GM12878 (cell line): ENCODE results near the gene LGALS3BP. TPM values are rescaled to one million over a fixed set of nuclear protein-coding genes. Genes with fewer than 3 reads are reported as not detected.

Source experiments
- ATAC-seq: fragments of 200-7000 bp; cut with Tn5 transposase; 3 replicates; pipeline ENCODE4 v1.9.1; 2020; ENCODE audit warnings: mild to moderate bottlenecking, moderate library complexity
- BruUV-seq: library from RNA; stranded (reverse); fragments of 400-500 nt; replicated peaks from 2 replicates; lab custom pipeline; 2021; lab: Mats Ljungman, UMichigan
- CTCF ChIA-PET: fragments of 300-600 bp; sonication (Branson Sonifier 250); formaldehyde crosslinking; extraction: SDS; loops from one replicate; lab custom pipeline; 2021; ENCODE audit warnings: inconsistent platforms; lab: Yijun Ruan, JAX
- POLR2A ChIA-PET: fragments of 350-600 bp; formaldehyde crosslinking; extraction: SDS; loops from one replicate; lab custom pipeline; 2021; ENCODE audit warnings: inconsistent platforms; lab: Charles Lee
- RAD21 ChIA-PET: fragments of 300-600 bp; sonication (Branson Sonifier 250); formaldehyde crosslinking; loops from one replicate; lab custom pipeline; 2023; ENCODE audit warnings: antibody characterized with exemption; ENCODE audit not compliant: unreplicated experiment; lab: Charles Lee
- SMC1A ChIA-PET: fragments of 300-600 bp; sonication (Branson Sonifier 250); formaldehyde crosslinking; loops from one replicate; lab custom pipeline; 2023; ENCODE audit not compliant: unreplicated experiment, uncharacterized antibody; lab: Charles Lee
- DNase-seq: peaks from one replicate; pipeline ENCODE4 v3.0.0-alpha.2; 2011; ENCODE audit warnings: low read depth, low spot score
- FAIRE-seq: peaks from 3 replicates; lab custom pipeline; 2011; peaks lifted over from hg19 to GRCh38; lab: Jason Lieb, UNC
- H2AFZ ChIP-seq: 2 replicates; pipeline ENCODE4 v1.6.0; 2011; ENCODE audit warnings: low read depth, low read length, control low read depth; ENCODE audit not compliant: control insufficient read depth
- H3K27ac ChIP-seq: 2 replicates; pipeline ENCODE4 v1.5.1; 2011; ENCODE audit warnings: control low read depth; ENCODE audit not compliant: control insufficient read depth, insufficient read depth
- H3K27me3 ChIP-seq, 2 experiments: replicated peaks in 1 of 2; 2 replicates each; pipeline versions ENCODE4 v1.6.0 to v1.6.1; 2011; ENCODE audit warnings: low read length in 1 of 2; ENCODE audit not compliant: control insufficient read depth in 2 of 2, insufficient read depth in 2 of 2
- H3K36me3 ChIP-seq, 2 experiments: 2 replicates each; pipeline ENCODE4 v1.5.1; 2011; ENCODE audit warnings: low read length in 1 of 2; ENCODE audit not compliant: control insufficient read depth in 2 of 2, insufficient read depth in 2 of 2
- H3K4me1 ChIP-seq: 2 replicates; pipeline ENCODE4 v1.6.1; 2011; ENCODE audit warnings: mild to moderate bottlenecking, low read length, moderate library complexity, mixed read lengths; ENCODE audit not compliant: control insufficient read depth, insufficient read depth
- H3K4me2 ChIP-seq: 2 replicates; pipeline ENCODE4 v1.6.0; 2011; ENCODE audit warnings: control low read depth; ENCODE audit not compliant: control insufficient read depth, insufficient read depth
- H3K4me3 ChIP-seq: fragments of 200-600 bp; sonication (generic); 2 replicates; pipeline ENCODE4 v1.5.1; 2016
- H3K79me2 ChIP-seq: 2 replicates; pipeline ENCODE4 v1.6.0; 2011; ENCODE audit warnings: low read length; ENCODE audit not compliant: control insufficient read depth, insufficient read depth
- H3K9ac ChIP-seq: 2 replicates; pipeline ENCODE4 v1.8.0; 2011; ENCODE audit warnings: low read length, control low read depth, mixed read lengths; ENCODE audit not compliant: control insufficient read depth, insufficient read depth
- H3K9me3 ChIP-seq: replicated peaks from 3 replicates; pipeline ENCODE4 v1.5.1; 2011; ENCODE audit warnings: mild to moderate bottlenecking, low read length; ENCODE audit not compliant: control insufficient read depth, insufficient read depth
- H4K20me1 ChIP-seq: 2 replicates; pipeline ENCODE4 v1.6.0; 2011; ENCODE audit not compliant: control insufficient read depth, insufficient read depth
- CBX3 ChIP-seq: fragments of 200-600 bp; sonication (generic); IDR thresholded peaks from 2 replicates; pipeline ENCODE4 v1.6.1; 2016; ENCODE audit warnings: low read depth, borderline replicate concordance
- FOXK2 ChIP-seq: fragments of 450-650 bp; IDR thresholded peaks from 2 replicates; pipeline ENCODE4 v1.6.1; 2017; ENCODE audit warnings: mild to moderate bottlenecking, moderate library complexity
- FOXM1 ChIP-seq: IDR thresholded peaks from 2 replicates; pipeline ENCODE4 v1.6.1; 2012; ENCODE audit warnings: low read depth, mild to moderate bottlenecking, inconsistent platforms, low read length, moderate library complexity
- IRF5 ChIP-seq: fragments of 450-650 bp; IDR thresholded peaks from 2 replicates; pipeline ENCODE4 v1.6.1; 2017; ENCODE audit warnings: borderline replicate concordance
- NR2F1 ChIP-seq: fragments of 450-650 bp; conservative IDR thresholded peaks from 2 replicates; pipeline ENCODE4 v1.6.1; 2017; ENCODE audit warnings: mild to moderate bottlenecking
- NRF1 ChIP-seq: conservative IDR thresholded peaks from 2 replicates; pipeline ENCODE4 v1.6.1; 2011; ENCODE audit warnings: mild to moderate bottlenecking, low read depth, low read length, improper control_type of control experiment
- PRDM15 ChIP-seq: fragments of 450-650 bp; formaldehyde crosslinking; IDR thresholded peaks from 2 replicates; pipeline ENCODE4 v1.4.0; 2020; ENCODE audit warnings: mild to moderate bottlenecking, moderate library complexity
- YY1 ChIP-seq: IDR thresholded peaks from 2 replicates; pipeline ENCODE4 v1.6.1; 2011; ENCODE audit warnings: low read depth, mild to moderate bottlenecking, low read length
- WGBS: methylation state at CpG from one replicate; pipeline ENCODE4 v1.1.6; 2016; ENCODE audit warnings: low lambda C conversion rate; ENCODE audit not compliant: insufficient replicate concordance, insufficient coverage; ENCODE audit errors: missing lambda C conversion rate; 5-methylcytosine and 5-hydroxymethylcytosine counted together
- in situ Hi-C: fragments of 300-500 bp; cut with MboI; formaldehyde crosslinking; loops from 9 replicates; pipeline ENCODE4 v1.14.3; 2018; ENCODE audit warnings: mixed read lengths
- intact Hi-C: fragments of 100-400 bp; cut with micrococcal nuclease; formaldehyde crosslinking; loops from one replicate; pipeline ENCODE4 v1.14.2; 2022; ENCODE audit not compliant: unreplicated experiment
- polyA plus RNA-seq, 11 experiments: library from polyadenylated mRNA; depleted of rRNA in 4 of 11; unstranded in 6 of 11; stranded (reverse) in 5 of 11; fragments of >200 nt; fragmentation: Nextera tagmentation in 4 of 11; fragmentation: Illumina TruSeq in 1 of 11; extraction: Ambion mirVana in 4 of 11; extraction: Trizol in 1 of 11; gene quantifications; 1 replicate in 1 of 11; 2 replicates in 10 of 11; pipeline versions ENCODE4 v1.2.1 to v1.2.3, GENCODE V29; 2011 to 2016; ENCODE audit warnings: inconsistent platforms in 2 of 11, missing spikeins in 2 of 11, low read depth in 1 of 11
- total RNA-seq, 4 experiments: library from RNA; depleted of rRNA in 3 of 4; stranded (reverse); fragments of >200 nt in 3 of 4; fragmentation: Illumina TruSeq in 1 of 4; extraction: Trizol in 1 of 4; gene quantifications; 2 replicates each; pipeline versions ENCODE4 v1.2.1 to v1.2.3, GENCODE V29; 2013 to 2021

The LGALS3BP gene
- total and polyA plus RNA-seq, 10 of the 15 experiments (the other 5 are each of a cell fraction or from before 2014, with no cell fraction given) = 0.52 to 5.2 (median 1.9) TPM

GRCh38 chr17:79026376-79027273 lies 46.9 kb upstream of the LGALS3BP start:
- no peak overlapping the region for H2AFZ ChIP-seq
- no peaks in the 10 kb centered on the region for H3K9me3 ChIP-seq
- H3K36me3 ChIP-seq = no peaks in the 10 kb centered on the region
- FAIRE-seq (no peak), DNase-seq (no peak), ATAC-seq (no peak)
- H4K20me1 ChIP-seq = no peaks in the 10 kb centered on the region
- no peaks in the 10 kb centered on the region for H3K79me2 ChIP-seq
- H3K4me1 ChIP-seq = no peaks in the 10 kb centered on the region
- ChIA-PET SMC1A (interaction anchor here (2.5 kb wide), 1 partner anchor 14 kb away, joined by 10 read pairs; no protein-coding TSS in a partner anchor), POLR2A (no interaction called here), RAD21 (no interaction called here), CTCF (no interaction called here)
- 39% methylated on average over 15 of the region's 16 CpGs for WGBS
- TF ChIP-seq FOXM1 (no peak), NRF1 (no peak), CBX3 (no peak), YY1 (no peak), NR2F1 (no peak), FOXK2 (no peak), PRDM15 (no peak), IRF5 (no peak)
- in situ Hi-C loops = no loop called here
- H3K4me2 ChIP-seq = no peak overlapping the region
- intact Hi-C loops = no loop called here
- H3K4me3 ChIP-seq = no peak overlapping the region
- H3K27ac ChIP-seq = no peak overlapping the region
- H3K9ac ChIP-seq = no peak overlapping the region
- peaks cover 19 to 24% of the 10 kb centered on the region in 2 experiments for H3K27me3 ChIP-seq
- BruUV-seq = no TSS peak
